Measurements from ENCODE around the gene FEM1C.
A peak's percentile ranks its signal among the peaks of the same experiment; 100 is the strongest.

FEM1C gene

GRCh38 chr5:115556276-115556675 is 11.7 kb upstream of the FEM1C start:
- DNase-seq, result no peak

- no peak for DNase-seq
Observed at GRCh38 chr5:115555084-115555633, 10.6 kb upstream of the FEM1C start.

GRCh38 chr5:115553082-115553481 is 8.5 kb upstream of the FEM1C start:
- DNase-seq, result no peak

- DNase-seq, result no peak
Observed at GRCh38 chr5:115551415-115551814, 6.8 kb upstream of the FEM1C start.

GRCh38 chr5:115549154-115549553 is 4.6 kb upstream of the FEM1C start:
- DNase-seq, result peak; percentile 43

GRCh38 chr5:115548683-115549082 is 4.1 kb upstream of the FEM1C start:
- DNase-seq, result no peak

GRCh38 chr5:115545351-115545882 is 842 bp upstream of the FEM1C start:
- DNase-seq, result no peak

GRCh38 chr5:115544043-115544435 is 536 bp downstream of the FEM1C start:
- no peak for DNase-seq

- DNase-seq, result peak; percentile 66
Observed at GRCh38 chr5:115543365-115544042, 1.1 kb downstream of the FEM1C start.

- DNase-seq, result no peak
Observed at GRCh38 chr5:115542651-115543364, 1.8 kb downstream of the FEM1C start.

GRCh38 chr5:115542086-115542485 is 2.5 kb downstream of the FEM1C start:
- DNase-seq, result no peak

- DNase-seq, result no peak
Observed at GRCh38 chr5:115541611-115542010, 3.0 kb downstream of the FEM1C start.

GRCh38 chr5:115535479-115536035 is 9.0 kb downstream of the FEM1C start:
- no peak for DNase-seq

GRCh38 chr5:115532517-115532916 is 12.1 kb downstream of the FEM1C start:
- DNase-seq, result no peak

GRCh38 chr5:115531787-115532367 is 12.7 kb downstream of the FEM1C start:
- no peak for DNase-seq

- no peak for DNase-seq
Observed at GRCh38 chr5:115531380-115531779, 13.2 kb downstream of the FEM1C start.

- DNase-seq, result no peak
Observed at GRCh38 chr5:115530426-115530825, 14.1 kb downstream of the FEM1C start.

GRCh38 chr5:115526604-115527003 is 18.0 kb downstream of the FEM1C start:
- no peak for DNase-seq

GRCh38 chr5:115524199-115524847 is 20.3 kb downstream of the FEM1C start:
- no peak for DNase-seq

- no peak for DNase-seq
Observed at GRCh38 chr5:115522832-115523403, 21.7 kb downstream of the FEM1C start.

- no peak for DNase-seq
Observed at GRCh38 chr5:115520191-115520590, 24.4 kb downstream of the FEM1C start.

- no peak for DNase-seq
Observed at GRCh38 chr5:115516372-115516771, 28.2 kb downstream of the FEM1C start.
